HG03280 (cell line): Measurements from ENCODE around the gene SIT1.
"Not testable (repeated sequence)": the region's sequence is repeated elsewhere in the genome, so short reads cannot be mapped to it uniquely, and the experiment has no call there.

Experiments
- ATAC-seq: cut with Tn5 transposase; IDR thresholded peaks from one replicate; pipeline ENCODE4 v1.9.1; 2021; ENCODE audit warnings: mild to moderate bottlenecking, moderate library complexity; ENCODE audit not compliant: unreplicated experiment

SIT1 gene

DNA sequence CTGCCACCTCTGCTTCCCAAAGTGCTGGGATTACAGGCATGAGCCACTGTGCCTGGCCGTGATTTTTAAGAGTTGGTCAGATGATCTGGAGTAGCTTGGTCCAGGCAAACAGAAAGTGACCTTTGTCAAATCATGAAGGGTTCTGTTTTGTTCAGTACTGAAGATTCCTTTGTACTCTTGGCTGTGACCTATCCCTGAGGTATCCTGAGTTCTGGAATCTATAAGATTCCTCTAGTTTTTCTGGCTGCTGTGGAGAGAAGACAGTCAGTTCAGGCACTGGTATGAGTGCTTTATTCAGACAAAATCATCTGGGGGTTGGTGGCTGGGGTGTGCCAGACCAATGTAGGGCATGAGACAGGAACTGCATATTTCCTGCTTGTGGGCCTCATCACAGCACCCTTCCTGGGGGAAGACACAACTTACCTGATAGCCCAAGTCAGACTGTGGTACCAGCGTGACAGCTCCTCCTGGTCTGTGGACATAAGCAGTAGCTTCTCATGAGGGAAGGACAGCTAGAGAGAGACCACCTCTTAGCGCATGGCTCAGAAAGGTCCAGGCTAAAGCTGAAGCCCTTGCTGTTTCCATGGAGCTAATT, 11.1 kb upstream of the SIT1 start:
- no peak for ATAC-seq

DNA sequence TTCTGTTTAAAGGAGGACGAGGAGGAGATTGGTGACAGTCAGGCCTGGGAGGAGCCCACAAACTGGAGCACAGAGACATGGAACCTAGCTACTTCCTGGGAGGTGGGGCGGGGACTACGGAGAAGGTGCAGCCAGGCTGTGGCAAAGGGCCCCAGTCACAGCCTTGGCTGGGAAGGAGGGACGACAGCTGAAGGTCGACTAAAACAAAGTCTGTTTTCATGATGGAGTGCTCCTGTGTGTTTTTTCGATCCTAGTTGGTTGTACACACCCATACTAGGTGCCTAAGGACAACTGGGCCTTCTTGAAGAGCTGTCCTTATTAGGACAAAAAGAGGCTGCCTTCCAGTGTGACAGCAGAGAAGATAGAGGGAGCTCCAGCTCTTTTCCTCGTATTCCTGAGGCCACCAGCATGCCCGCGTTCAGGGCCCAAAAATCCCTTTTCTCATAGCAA, 10.3 kb upstream of the SIT1 start:
- ATAC-seq, result no peak

DNA sequence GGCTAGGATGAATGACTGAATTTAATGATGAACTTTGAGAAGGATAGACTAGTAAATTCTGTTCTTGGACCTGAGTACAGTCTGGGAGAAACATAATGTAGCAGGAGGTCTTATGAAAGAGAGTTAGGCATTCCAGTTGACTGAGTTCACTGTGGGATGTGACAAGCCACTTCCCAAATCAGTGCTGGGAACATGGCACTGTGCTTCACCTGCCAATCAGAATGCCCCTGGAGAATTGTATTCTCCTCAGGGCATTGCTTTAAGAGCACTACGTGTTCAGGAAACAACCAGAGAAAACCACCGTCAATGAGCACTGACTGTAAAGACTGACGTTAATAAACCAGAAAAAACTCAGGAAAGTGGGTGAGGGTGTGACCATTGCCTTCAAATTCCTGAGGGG, 8.6 kb upstream of the SIT1 start:
- ATAC-seq, result no peak

DNA sequence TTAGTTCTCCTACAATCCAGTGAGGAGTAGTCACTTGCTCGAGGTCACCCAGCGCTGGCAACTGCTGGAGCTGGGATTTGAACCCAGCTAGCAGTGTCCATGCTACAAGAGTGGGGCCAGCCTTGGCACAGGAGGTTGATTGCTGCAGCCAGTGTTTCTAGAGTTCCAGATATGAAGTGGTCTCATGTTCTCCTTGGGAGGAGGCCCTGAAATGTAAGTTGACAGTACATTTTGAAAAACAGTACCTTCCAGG, 8.2 kb upstream of the SIT1 start:
- no peak for ATAC-seq

DNA sequence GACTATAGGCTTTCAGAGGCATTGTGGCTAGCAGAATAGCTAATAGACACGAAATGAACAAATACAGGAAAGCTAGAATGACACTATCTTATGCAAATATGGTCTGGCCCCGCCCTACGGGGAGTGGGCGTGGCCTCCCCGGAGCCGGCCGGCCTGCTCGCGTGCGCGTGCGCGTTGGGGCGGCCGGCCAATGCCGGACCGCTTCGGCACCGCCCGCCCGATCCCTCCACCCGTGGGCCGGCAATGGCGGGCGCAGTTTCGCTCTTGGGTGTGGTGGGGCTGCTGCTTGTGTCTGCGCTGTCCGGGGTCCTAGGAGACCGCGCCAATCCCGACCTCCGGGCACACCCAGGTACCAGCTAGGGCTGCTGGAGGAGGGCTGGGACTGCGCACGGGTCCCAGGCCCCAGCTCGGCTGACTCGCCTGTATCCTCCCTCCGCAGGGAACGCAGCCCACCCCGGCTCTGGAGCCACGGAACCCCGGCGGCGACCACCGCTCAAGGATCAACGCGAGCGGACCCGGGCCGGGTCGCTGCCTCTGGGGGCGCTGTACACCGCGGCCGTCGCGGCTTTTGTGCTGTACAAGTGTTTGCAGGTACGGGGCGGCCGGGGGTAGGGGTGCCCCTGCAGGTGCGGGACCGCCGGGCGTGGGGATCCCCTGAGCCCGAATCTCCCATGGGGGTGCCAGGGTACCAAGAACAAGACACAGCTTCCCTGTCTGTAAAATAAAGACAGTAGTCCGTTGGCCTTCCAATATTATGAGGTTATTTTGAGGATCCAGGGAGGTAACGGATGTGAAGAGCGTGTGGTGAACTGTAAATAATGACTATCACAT, 7.6 kb upstream of the SIT1 start, which contains the start of gene CCDC107:
Gene CCDC107 (plus strand): TSS at position 156 of the 831 bp plus-strand sequence. CDS start 88 bp downstream, at position 244.
- peak; percentile 61 for ATAC-seq

DNA sequence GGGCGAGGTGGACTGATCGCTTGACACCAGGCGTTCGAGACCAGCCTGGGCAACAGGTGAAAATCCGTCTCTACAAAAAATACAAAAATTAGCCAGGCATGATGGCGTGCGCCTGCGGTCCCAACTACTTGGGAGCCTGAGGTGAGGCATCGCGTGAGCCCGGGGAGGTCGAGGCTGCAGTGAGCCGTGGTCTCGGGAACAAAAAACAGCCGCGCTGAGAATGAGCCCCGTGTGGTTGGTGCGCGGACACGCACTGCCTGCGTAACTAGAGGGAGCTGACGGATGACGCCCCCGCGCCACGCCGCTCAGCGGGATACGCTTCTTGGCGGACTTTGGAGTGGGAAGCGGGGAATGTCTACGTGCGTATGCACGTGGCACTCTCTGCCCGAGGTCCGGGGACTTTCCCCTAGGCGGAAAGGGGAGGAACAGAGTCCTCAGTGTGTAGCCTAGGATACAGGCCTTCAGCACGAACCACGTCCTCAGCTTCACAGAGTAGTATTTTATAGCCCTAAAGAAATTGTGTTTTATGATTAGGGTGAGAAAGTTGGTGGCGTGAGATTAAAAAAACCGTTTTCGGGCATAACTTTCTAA, 6.9 kb upstream of the SIT1 start, which contains the start of gene RMRP:
Gene RMRP (minus strand): TSS at position 474 of the 591 bp plus-strand sequence.
- ATAC-seq, result peak; percentile 91

DNA sequence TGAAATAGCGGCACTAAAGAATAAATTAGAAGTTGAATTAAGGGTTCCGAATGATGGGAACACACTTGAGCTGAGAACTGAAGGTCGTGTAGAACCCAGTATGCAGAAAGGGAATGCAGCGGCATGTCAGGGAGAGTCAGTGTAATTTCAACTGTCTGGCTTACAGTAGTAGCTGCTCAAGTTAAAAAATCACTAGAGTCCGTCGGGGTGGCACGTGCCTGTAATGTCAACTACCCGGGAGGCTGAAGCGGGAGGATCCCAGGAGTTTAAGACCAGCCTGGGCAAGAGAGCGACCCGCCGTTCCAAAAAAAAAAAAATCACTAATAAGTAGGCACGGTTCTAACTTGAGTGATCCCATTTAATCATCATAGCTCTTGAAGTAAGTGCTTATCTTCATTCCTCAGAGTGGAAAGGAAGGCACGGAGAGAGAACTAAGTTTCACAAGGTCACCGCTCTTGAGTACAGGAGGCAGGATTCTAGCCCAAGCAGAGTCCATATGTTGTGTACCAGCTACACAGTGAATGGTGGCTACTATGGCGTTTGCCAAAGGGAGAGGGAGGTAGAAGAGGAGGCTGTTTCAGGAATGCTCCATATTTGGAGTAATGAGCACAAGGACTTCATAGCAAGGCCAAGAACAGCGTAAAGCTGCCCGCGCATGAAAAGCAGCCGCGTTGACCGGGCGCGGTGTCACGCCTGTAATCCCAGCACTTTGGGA, 6.3 kb upstream of the SIT1 start:
- no peak for ATAC-seq

DNA sequence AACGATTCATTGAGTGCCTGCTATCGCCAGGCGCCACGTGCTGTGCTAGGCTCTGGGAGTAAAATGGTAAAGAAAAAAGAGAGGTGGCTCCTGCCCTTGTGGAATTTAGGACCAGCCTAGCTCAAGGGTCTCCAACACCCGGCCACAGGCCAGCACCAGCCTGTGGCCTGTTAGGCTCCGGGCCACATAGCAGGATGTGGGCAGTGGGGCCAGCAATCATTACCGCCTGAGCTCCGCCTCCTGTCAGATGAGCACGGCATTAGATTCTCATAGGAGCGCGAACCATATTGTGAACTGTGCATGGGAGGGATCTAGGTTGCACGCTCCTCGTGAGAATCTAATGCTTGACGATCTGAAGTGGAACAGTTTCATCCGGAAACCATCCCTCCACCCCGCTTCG, 5.6 kb upstream of the SIT1 start:
- no peak for ATAC-seq

DNA sequence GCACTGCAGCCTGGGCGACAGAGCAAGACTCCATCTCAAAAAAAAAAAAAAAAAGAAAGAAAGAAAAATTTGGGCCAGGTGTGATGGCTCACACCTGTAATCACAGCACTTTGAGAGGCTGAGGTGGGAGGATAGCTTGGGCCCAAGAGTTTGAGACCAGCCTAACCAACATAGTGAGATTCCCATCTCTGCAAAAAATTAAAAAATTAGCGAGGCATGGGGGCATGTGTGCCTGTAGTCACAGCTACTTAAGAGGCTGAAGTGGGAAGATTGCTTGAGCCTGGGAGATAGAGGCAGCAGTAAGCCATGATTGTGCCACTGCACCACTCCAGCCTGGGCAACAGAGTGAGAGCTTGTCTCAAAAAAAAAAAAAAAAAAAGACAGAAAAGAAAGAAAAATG, 2.9 kb upstream of the SIT1 start:
- no peak for ATAC-seq

DNA sequence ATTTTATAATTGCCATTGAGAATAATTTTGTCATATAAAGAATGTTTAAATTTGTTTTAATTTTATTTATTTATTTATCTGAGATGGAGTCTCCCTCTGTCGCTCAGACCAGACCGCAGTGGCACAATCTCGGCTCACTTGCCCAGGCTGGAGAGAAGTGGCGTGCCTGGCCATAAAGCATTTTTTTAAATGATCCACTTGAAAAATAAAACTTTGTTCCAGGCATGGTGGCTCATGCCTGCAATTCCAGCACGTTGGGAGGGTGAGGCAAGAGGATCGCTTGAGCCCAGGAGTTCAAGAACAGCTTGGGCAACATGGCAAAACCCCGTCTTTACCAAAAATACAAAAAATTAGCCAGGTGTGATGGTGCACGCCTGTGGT, 2.1 kb upstream of the SIT1 start:
- no peak for ATAC-seq

DNA sequence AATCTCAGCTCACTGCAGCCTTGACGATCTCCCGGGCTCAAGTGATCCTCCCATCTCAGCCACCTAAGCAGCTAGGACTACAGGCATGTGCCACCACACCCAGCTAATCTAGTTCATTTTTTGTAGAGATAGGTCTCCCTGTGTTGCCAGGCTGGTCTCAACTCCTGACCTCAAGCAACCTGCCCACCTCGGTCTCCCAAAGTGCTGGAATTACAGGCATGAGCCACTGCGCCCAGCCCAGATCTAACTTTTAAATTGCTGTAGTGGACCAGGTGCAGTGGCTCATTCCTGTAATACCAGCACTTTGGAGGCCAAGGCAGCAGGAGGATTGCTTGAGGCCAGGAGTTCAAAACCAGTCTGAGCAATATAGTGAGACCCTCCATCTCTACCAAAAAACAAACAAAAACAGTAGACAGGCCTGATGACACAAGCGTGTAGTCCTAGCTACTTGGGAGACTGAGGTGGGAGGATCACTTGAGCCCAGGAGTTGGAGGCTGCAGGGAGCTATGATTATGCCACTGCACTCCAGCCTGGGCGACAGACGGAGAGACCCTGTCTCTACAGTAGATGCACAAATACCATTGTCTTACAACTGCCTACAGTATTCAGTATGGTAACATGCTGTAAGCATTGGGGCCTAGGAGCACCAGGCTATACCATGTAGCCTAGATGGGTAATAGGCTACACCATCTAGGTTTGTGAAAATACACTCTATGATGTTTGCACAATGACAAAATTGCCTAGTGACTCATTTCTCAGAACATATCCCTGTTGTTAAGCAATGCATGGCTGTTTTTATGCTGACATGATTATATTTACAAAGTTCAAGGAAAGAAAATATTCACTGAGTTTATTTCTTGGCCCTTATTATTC, 1.5 kb upstream of the SIT1 start:
- ATAC-seq, result no peak

DNA sequence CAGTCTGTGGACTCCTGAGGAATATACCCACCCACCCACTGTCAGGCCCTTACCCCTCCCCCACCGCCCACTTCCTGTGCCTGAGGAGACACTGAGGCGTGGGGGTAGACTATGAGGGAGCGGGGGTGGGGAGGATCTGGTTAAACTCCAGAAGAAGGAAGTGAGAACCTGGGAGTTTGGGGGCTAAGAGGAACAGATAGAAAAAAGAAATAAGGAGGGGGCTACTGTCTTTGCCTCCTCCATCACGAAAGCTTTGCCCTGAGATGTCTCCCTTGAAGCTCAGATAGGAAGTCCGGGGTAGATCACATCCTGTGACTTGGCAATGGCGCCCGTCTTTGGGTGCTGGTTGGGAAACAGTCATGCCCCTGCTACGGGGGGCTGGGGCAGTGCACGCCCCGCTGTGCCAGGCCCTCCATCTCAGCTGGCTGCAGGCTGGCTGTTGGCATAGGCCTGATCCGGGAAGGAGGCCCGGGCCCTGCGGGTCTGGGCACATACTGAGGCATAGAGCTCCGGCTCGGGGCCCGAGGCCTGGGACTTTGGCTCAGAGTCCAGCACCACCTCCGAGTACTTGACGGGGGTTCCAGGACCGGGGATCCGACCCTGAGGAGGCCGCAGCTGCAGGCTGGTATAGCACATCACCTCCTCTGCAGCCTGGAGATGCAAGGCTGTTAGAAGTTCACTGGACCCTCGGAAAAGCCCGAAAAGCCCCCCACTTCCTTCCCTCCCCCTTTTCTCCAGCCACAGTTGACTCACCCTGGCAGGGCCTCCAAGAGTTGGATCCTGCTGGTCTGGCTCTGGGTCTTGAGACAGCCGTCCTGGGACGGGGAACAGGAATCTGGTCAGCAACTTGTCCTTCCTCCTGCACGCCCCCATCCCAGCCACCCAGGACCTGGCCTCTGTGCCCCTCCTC, 1.0 kb downstream of the SIT1 start:
- ATAC-seq, result no peak

DNA sequence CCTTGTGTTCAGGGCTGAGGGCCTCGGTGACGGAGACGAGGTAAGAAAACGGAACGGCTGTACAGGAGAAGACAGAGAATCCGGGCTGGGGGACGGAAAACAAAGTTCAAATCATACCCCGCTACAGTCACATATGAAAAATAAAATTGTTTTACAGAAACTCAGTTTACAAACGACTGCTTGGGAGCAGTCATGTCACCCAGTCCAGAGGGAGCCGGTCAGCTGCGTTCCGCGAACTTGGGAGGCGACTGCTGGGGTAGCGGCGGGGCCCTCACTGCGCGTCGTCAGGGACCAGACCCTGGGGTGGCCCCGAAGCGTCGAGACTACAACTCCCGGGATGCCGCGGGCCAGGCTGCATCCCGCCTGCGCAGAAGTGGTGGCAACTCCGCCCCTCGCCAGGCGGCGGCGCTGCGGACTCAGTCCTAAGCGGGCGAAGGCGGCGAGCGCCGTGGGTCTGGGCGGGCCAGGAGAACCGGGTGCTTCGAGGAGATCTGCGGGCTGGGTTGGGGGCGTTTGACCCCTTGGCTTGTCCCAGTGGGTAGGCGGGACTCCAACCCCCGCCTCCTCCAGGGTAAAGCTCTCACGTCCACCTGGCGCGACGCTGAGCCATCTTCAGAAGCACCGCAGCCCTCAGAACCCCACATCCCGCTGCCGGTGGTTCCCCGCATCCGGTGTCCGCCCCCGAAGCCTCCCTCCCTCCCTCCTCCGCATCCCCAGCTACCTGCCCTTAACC, 4.0 kb downstream of the SIT1 start:
- peak; percentile 90 for ATAC-seq

DNA sequence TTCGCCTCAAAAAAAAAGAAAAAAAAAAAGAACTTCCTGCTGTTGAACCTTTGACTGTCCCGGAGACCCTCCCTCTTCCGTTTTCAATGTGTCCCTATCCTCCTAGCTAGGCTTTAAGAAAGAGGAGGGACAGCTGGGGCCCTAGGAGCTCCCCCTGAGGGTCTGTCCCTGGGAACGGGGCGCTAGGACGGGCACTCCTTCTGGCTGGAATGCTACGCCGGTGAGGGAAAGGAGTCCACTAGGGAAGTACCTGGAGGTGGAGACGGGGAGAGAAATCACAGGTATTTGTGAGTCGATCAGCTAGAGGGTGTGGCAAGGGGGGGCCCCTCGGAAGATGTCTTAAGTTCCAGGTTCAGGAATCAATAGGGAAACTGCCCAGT, 4.6 kb downstream of the SIT1 start:
- ATAC-seq, result no peak

DNA sequence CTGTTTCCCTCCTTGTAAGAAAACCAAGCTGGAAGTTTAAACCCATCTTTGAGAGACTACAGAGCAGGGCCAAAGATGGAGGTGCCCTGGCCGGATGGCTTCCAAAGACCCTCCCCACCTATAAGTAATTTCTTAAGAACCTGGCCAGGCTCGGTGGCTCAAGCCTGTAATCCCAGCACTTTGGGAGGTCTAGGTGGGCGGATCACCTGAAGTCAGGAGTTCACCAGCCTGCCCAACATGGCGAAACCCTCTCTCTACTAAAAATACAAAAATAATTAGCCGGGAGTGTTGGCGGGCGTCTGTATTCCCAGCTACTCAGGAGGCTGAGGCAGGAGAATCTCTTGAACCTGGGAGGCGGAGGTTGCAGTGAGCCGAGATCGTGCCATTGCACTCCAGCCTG, 5.0 kb downstream of the SIT1 start:
- ATAC-seq, result not testable (repeated sequence)

DNA sequence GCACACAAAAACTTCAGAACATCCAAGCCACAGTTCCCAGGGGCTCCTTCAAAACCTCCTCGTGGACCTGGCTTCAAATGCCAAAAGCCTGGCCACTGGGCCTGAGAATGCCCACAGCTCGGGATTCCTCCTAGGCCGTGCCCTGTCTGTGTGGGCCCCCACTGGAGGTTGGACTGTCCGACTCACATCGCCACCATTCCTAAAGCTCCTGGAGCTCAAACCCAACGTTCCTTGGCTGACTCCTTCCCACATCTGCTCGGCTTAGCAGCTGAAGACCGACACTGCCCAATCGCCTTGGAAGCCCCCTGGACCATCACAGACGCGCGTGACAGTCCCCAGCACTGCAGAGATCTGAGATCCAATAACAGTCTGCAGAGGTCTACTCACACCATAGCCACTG, 7.7 kb downstream of the SIT1 start:
- ATAC-seq, result no peak

DNA sequence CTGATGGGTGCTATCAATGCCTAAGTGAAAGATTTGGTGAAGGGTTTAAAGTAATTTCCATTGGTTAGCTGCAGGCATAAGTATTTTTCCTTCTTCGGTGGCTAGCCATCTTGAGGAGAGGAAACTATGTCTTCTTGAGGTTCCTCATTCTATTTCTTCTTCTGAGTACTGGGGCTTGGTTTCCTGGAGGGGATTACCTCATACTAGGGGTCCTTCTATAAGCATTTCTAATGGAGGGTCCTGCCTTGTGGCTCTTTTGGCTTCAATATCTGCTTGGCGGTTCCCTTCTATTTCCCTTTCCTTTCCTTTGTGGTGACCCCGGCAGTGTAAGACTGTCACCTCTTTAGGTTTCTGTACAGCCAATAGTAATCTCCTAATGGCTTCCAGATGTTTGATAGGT, 9.3 kb downstream of the SIT1 start:
- not testable (repeated sequence) for ATAC-seq

DNA sequence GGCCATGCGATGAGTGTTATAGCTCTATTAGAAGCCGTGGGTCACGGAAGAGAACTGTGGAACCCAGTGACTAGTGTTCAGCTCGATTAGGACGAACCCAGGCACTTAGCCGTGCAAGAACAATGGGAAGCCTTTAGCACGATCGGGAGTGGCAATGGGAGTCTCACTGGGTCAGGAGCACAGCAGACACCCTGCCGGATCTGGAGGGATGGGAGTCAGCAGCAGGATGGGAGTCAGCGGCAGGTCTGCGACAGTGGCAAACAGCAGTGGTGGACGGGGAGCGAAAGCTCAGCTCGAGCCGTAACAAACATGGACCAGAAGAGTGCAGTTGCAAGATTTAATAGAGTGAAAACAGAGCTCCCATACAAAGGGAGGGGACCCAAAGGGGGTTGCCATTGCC, 10.3 kb downstream of the SIT1 start:
- ATAC-seq, result not testable (repeated sequence)

DNA sequence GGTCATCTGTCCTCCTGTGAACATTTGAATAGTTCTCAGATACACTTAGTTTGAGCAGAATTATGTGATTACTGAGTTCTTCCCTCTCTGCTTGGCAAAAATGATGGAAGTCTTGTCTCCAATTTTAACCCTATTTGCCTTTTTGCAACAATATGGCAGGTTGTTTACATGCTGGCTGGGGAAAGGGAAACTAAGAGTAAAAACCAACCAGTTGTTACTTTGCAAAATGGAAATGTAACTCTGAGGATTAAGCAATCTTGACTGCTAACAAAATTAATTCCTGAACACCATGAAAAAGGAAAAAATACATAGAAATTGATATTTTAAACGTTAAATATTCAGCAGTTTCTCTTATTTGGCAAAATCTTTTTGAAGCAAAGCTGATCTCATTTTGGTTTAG, 11.1 kb downstream of the SIT1 start:
- no peak for ATAC-seq
